ENCODE measurements around the gene SPDYE2.
"Not testable (repeated sequence)": the region's sequence is repeated elsewhere in the genome, so short reads cannot be mapped to it uniquely, and the experiment has no call there.

GRCh38 chr7:102514881-102515721, 35.9 kb upstream of the SPDYE2 start:
- not testable (repeated sequence) for TF ChIP-seq ZNF600 (tag by site-specific recombination; IDR thresholded peaks at IDR 0.05); CTCF (tag by site-specific recombination; IDR thresholded peaks at IDR 0.05); ZBTB7A (tag by site-specific recombination; IDR thresholded peaks at IDR 0.05; ENCODE audit: low read depth); ZBTB21 (tag by site-specific recombination; IDR thresholded peaks at IDR 0.05); ZNF549 (tag by site-specific recombination; IDR thresholded peaks at IDR 0.05)
